Heart right ventricle (tissue), 16 donors: ENCODE data around the gene SNX19. TPM values are rescaled to one million over a fixed set of nuclear protein-coding genes. Genes with fewer than 3 reads are reported as not detected.

Source experiments
- ATAC-seq, 8 donors: fragments of 200-7000 bp; cut with Tn5 transposase; one replicate each; pipeline ENCODE4 v1.9.1; 2020; ENCODE audit warnings: mild to moderate bottlenecking in 8 of 8, moderate library complexity in 8 of 8, moderate number of reproducible peaks in 1 of 8
- DNase-seq, 2 donors: peaks; one replicate each; pipeline ENCODE4 v3.0.0-alpha.2; 2020
- H3K27ac ChIP-seq, 10 donors: fragments of 200-600 bp; sonication (generic) in 2 of 10; one replicate each; pipeline versions ENCODE4 v1.5.0 to v1.8.0; 2020 to 2022; ENCODE audit warnings: mild to moderate bottlenecking in 3 of 10
- H3K27me3 ChIP-seq, 7 donors: fragments of 200-600 bp; one replicate each; pipeline ENCODE4 v1.8.0; 2021 to 2022; ENCODE audit warnings: mild to moderate bottlenecking in 2 of 7
- H3K36me3 ChIP-seq, 9 donors: fragments of 200-600 bp; sonication (generic) in 1 of 9; one replicate each; pipeline versions ENCODE4 v1.5.0 to v1.8.0; 2020 to 2022; ENCODE audit warnings: mild to moderate bottlenecking in 2 of 9
- H3K4me1 ChIP-seq, 9 donors: fragments of 200-600 bp; sonication (generic) in 1 of 9; one replicate each; pipeline versions ENCODE4 v1.5.0 to v1.8.0; 2020 to 2022; ENCODE audit warnings: mild to moderate bottlenecking in 4 of 9
- H3K4me3 ChIP-seq, 10 donors: fragments of 200-600 bp; sonication (generic) in 2 of 10; one replicate each; pipeline versions ENCODE4 v1.5.0 to v1.8.0; 2020 to 2022; ENCODE audit warnings: mild to moderate bottlenecking in 7 of 10, moderate library complexity in 2 of 10
- H3K9me3 ChIP-seq, 11 donors: fragments of 200-600 bp in 10 of 11; sonication (generic) in 2 of 11; one replicate each; pipeline versions ENCODE4 v1.5.0 to v1.8.0; 2013 to 2022; ENCODE audit warnings: mild to moderate bottlenecking in 2 of 11, control low read depth in 1 of 11, moderate library complexity in 1 of 11
- CTCF ChIP-seq, 9 donors: fragments of 200-600 bp; sonication (generic) in 2 of 9; IDR thresholded peaks; one replicate each; pipeline versions ENCODE4 v1.5.0 to v1.8.0; 2021 to 2022; ENCODE audit warnings: antibody characterized with exemption in 9 of 9, mild to moderate bottlenecking in 5 of 9, moderate library complexity in 1 of 9
- WGBS, 2 donors: extraction: QIAGEN DNeasy Blood & Tissue Kit; methylation state at CpG; one replicate each; pipeline ENCODE4 v1.1.7; 2013; ENCODE audit warnings: inconsistent platforms in 1 of 2; 5-methylcytosine and 5-hydroxymethylcytosine counted together
- intact Hi-C, 10 donors: fragments of 100-400 bp; cut with DNase I; formaldehyde crosslinking; loops; one replicate each; pipeline versions ENCODE4 v1.11.1 to v1.14.2; 2022
- polyA plus RNA-seq, 2 donors: library from polyadenylated mRNA; stranded (reverse); fragments of 200-250 nt; gene quantifications; one replicate each; pipeline ENCODE4 v1.2.3, GENCODE V29; 2013
- total RNA-seq, 10 donors: library from RNA; stranded (reverse); fragmentation: NEBNext Ultra II Directional in 3 of 10; extraction: Animal tissue kit (Norgen Biotek cat#: 25700) in 3 of 10; gene quantifications; one replicate each; pipeline versions ENCODE4 v1.2.1 to v1.2.4, GENCODE V29; 2021 to 2023
- donor health status: Arrhythmogenic right ventricular cardiomyopathy.
- donor health status: ischemic (EF 13 %, LVEDD 7.1; RV severe dilation, severe dysfunction).
- donor health status: healthy with polysubstance abuse.
- donor health status: DM: no; HTN: yes; CAD: no.
- donor health status: DM: no; HTN: no; CAD: no.
- donor health status: ischemic (EF 25% LVEDD 6.9; RV normal size, moderate dysfunction).
- donor health status: ischemic (EF 25% LVEDD 5.7; RV mildly dilated, moderate dysfunction).
- donor health status: healthy.
- donor health status: DM: yes; HTN: yes; CAD: no.
- donor health status: Ischemic cardiomyopathy.
- donor health status: ischemic (EF 35%, LVEDD 5.7; RV mildly dilated, moderate dysfunction).
- donor health status: nonischemic (EF 11% LVEDD 7.7; RV severe dilation, severe dysfunction).
- donor health status: DM: yes; HTN: yes; CAD: no.
- donor health status: PGD.
- donor health status: ischemic (EF 29% LVEDD 5.4; RV normal size, mild dysfunction).
- donor health status: nonischemic (EF 23%, LVEDD 6.1; RV moderate dilation, normal function).

The SNX19 gene
- total and polyA plus RNA-seq, 12 donors: 10.4 to 60.9 (median 53.5) TPM

- intact Hi-C loops: no loop called here
- ATAC-seq: no peak
- Histone ChIP-seq H3K27me3 (no peaks in the 10 kb centered on the region), H3K4me3 (no peak overlapping the region), H3K27ac (peak overlapping the region in 1 of 10 donors; percentile 12), H3K36me3 (peaks cover 0 to 98% (median 18%) of the 10 kb centered on the region in 9 donors), H3K4me1 (peaks cover 0 to 34% (median 16%) of the 10 kb centered on the region in 9 donors), H3K9me3 (no peaks in the 10 kb centered on the region)
- no peak for TF ChIP-seq CTCF (IDR thresholded peaks at IDR 0.05)
- no peak for DNase-seq
- WGBS, 2 donors: 95 to 97% methylated on average over 3 of the region's 3 CpGs
Measured at GRCh38 chr11:130888790-130889189, 27.5 kb downstream of the SNX19 start.

GRCh38 chr11:130886704-130887103 is 29.6 kb downstream of the SNX19 start:
- peak in 5 of 8 donors; percentile 36 to 62 (median 50) for ATAC-seq
- TF ChIP-seq CTCF (IDR thresholded peaks at IDR 0.05): no peak

GRCh38 chr11:130882138-130882551 is 34.1 kb downstream of the SNX19 start:
- Histone ChIP-seq H3K4me1 (peaks cover 0 to 56% (median 21%) of the 10 kb centered on the region in 9 donors), H3K27me3 (no peaks in the 10 kb centered on the region), H3K27ac (peak overlapping the region in 6 of 10 donors; percentile 11 to 76 (median 56)), H3K9me3 (no peaks in the 10 kb centered on the region), H3K36me3 (peaks cover 0 to 100% (median 41%) of the 10 kb centered on the region in 9 donors), H3K4me3 (no peak overlapping the region)
- WGBS, 2 donors: 32 to 58% methylated on average over 5 of the region's 5 CpGs
- TF ChIP-seq CTCF (IDR thresholded peaks at IDR 0.05): no peak
- peak in 1 of 2 donors; percentile 22 for DNase-seq
- intact Hi-C loops: no loop called here
- ATAC-seq: peak; percentile 42 to 90 (median 76)

More at GRCh38 chr11:130886704-130887103, 29.6 kb downstream of the SNX19 start:
- H3K36me3 ChIP-seq: peaks cover 0 to 99% (median 9%) of the 10 kb centered on the region in 9 donors
- peak overlapping the region in 5 of 10 donors; percentile 8 to 50 (median 26) for H3K27ac ChIP-seq
- no peaks in the 10 kb centered on the region for H3K9me3 ChIP-seq
- no peaks in the 10 kb centered on the region for H3K27me3 ChIP-seq
- peaks cover 0 to 46% (median 17%) of the 10 kb centered on the region in 9 donors for H3K4me1 ChIP-seq
- intact Hi-C loops: no loop called here
- H3K4me3 ChIP-seq: no peak overlapping the region
- DNase-seq: no peak
- 65 to 76% methylated on average over 2 of the region's 2 CpGs for WGBS, 2 donors

- Histone ChIP-seq H3K4me3 (no peak overlapping the region), H3K36me3 (peaks cover 0 to 100% (median 46%) of the 10 kb centered on the region in 9 donors), H3K27me3 (no peaks in the 10 kb centered on the region), H3K4me1 (peaks cover 0 to 55% (median 22%) of the 10 kb centered on the region in 9 donors), H3K9me3 (no peaks in the 10 kb centered on the region), H3K27ac (peak overlapping the region in 5 of 10 donors; percentile 36 to 76 (median 57))
- WGBS, 2 donors: 85 to 89% methylated on average over 7 of the region's 7 CpGs
- TF ChIP-seq CTCF (IDR thresholded peaks at IDR 0.05): no peak
- intact Hi-C loops: no loop called here
- ATAC-seq (no peak), DNase-seq (no peak)
Measured at GRCh38 chr11:130881475-130882137, 34.7 kb downstream of the SNX19 start.
